Activated CD4-positive, alpha-beta T cell treated with anti-CD3 and anti-CD28 coated beads for 1 hour (primary cell): ENCODE data around the gene MYLK2.

ENCODE experiments used
- DNase-seq: peaks from one replicate; pipeline ENCODE4 v3.0.0-alpha.2; 2020

The MYLK2 gene

DNA sequence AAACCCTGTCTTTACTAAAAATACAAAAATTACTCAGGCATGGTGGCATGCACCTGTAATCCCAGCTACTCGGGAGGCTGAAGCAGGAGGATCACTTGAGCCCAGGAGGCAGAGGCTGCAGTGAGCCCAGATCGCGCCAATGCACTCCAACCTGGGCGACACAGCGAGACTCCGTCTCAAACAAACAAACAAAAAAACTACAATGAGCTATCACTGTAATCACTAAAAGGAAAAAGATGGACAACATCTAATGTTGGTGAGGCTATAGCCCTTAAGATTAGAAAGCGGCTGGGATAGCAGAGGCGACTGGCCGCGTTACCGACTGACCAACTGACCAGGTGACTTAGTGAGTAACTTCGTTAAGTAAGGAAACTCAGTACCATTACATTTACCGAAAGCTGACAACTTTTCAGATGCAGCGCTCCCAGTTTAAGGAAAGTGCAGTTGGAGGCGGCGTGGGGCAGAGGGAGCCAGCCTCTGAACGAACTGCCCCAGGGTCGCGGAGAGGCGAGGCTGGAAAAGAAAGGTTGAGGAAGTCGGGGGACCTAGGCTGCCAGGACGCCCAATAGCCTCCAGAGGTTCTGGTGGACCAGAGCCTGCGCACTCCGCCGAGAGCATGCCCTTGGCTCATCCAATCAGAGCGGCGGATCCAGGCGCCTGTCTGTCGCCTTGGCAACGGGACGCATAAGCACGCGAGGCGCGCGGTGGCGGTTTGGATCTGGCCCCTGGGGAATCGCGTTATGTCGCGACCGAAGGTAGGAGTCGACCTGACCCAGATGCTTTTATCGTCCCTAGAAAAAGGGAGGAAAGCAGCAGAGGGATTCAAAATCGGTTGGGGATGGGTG, 60.2 kb downstream of the MYLK2 start:
- DNase-seq, result peak; percentile 62

DNA sequence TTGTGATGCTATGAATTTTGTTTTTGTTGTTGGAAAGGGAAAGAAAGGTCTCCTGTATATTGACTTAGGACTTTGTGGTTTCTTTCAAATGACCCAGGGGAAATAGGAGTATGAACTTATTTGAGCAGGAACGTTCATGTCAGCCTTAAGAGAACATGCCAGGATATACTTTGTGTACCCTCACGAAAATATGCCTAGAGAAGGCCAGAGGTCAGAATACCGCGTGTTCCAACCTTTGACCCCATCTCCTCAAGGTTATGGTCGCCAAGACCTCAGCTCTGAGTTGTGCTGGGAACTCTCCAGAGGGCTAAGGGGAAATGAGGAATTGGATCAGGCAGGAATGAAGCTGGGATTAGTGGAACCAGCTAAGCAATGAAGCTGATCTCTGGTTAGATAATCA, 62.8 kb downstream of the MYLK2 start:
- no peak for DNase-seq

DNA sequence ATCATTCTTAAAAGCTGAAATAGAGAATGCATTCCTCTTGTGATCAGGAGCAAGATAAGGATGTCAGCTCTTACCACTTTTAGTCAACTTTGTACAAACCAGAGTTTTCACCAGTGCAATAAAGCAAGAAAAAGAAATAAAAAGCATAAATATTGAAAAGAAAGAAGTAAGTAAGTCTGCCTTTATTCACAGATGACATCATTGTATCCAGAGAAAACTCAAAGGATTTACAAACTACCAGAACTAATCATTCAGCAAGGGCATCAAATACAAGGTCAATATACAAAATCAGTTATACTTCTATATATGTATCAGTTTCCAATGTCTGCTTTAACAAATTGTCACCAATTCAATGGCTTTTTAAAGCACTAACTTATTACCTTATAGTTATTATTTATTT, 64.7 kb downstream of the MYLK2 start:
- no peak for DNase-seq
